Measurements from ENCODE around the gene BNIP3.

BNIP3 gene

GRCh38 chr10:131928248-131929095, 53.3 kb downstream of the BNIP3 start:
- peak; percentile 77 for DNase-seq (ENCODE audit: low spot score)
- no peak for TF ChIP-seq CTCF (IDR thresholded peaks at IDR 0.05; ENCODE audit: extremely low read depth, missing control alignments)

GRCh38 chr10:131926743-131927595, 54.8 kb downstream of the BNIP3 start:
- TF ChIP-seq CTCF (IDR thresholded peaks at IDR 0.05; ENCODE audit: extremely low read depth, missing control alignments), result no peak
- no peak for DNase-seq (ENCODE audit: low spot score)

- TF ChIP-seq CTCF (IDR thresholded peaks at IDR 0.05; ENCODE audit: extremely low read depth, missing control alignments), result no peak
- no peak for DNase-seq (ENCODE audit: low spot score)
Measured at GRCh38 chr10:131926253-131926652, 55.5 kb downstream of the BNIP3 start.

- DNase-seq (ENCODE audit: low spot score), result no peak
- TF ChIP-seq CTCF (IDR thresholded peaks at IDR 0.05; ENCODE audit: extremely low read depth, missing control alignments), result no peak
Measured at GRCh38 chr10:131925716-131926115, 56.0 kb downstream of the BNIP3 start.

- DNase-seq (ENCODE audit: low spot score), result no peak
- TF ChIP-seq CTCF (IDR thresholded peaks at IDR 0.05; ENCODE audit: extremely low read depth, missing control alignments), result no peak
Measured at GRCh38 chr10:131925011-131925649, 56.6 kb downstream of the BNIP3 start.

GRCh38 chr10:131923038-131923756, 58.5 kb downstream of the BNIP3 start:
- DNase-seq (ENCODE audit: low spot score), result no peak
- TF ChIP-seq CTCF (IDR thresholded peaks at IDR 0.05; ENCODE audit: extremely low read depth, missing control alignments), result no peak

Data from GM20000 (cell line).